ENCODE data around the gene ZBTB24. TPM values are rescaled to one million over a fixed set of nuclear protein-coding genes. Genes with fewer than 3 reads are reported as not detected.

Gene ZBTB24
- total and polyA plus RNA-seq, 4 donors = 2.9 to 13.9 (median 6.0) TPM

GRCh38 chr6:109456710-109457561, 26.1 kb downstream of the ZBTB24 start:
- TF ChIP-seq CTCF (IDR thresholded peaks at IDR 0.05; ENCODE audit: control extremely low read depth, extremely low read depth) = no peak
- H3K4me3 ChIP-seq = no peak overlapping the region
- no peaks in the 10 kb centered on the region for H3K27me3 ChIP-seq (ENCODE audit: control insufficient read depth in 3 of 3, insufficient read depth in 3 of 3, low read length in 2 of 3)
- no peaks in the 10 kb centered on the region for H3K9me3 ChIP-seq (ENCODE audit: control insufficient read depth in 4 of 4, insufficient read depth in 3 of 4, low read length in 3 of 4)
- H3K9ac ChIP-seq (ENCODE audit: insufficient read depth in 1 of 2, low read length in 2 of 2) = peak overlapping the region; percentile 21 to 48
- WGBS, 2 donors = 49 to 64% methylated on average over 16 of the region's 16 CpGs
- H3K27ac ChIP-seq (ENCODE audit: low read depth in 1 of 2, low read length in 1 of 2) = peak overlapping the region in 1 of 2 donors; percentile 86
- ATAC-seq (ENCODE audit: insufficient read depth, low FRiP score) = peak; percentile 1
- H3K4me1 ChIP-seq (ENCODE audit: control insufficient read depth in 5 of 5, insufficient read depth in 5 of 5, low read length in 5 of 5) = peaks cover 6 to 42% (median 24%) of the 10 kb centered on the region in 5 donors
- H3K36me3 ChIP-seq (ENCODE audit: control insufficient read depth in 4 of 4, insufficient read depth in 4 of 4, low read length in 4 of 4) = peaks cover 1 to 11% (median 6%) of the 10 kb centered on the region in 4 donors
- peak; percentile 61 to 81 (median 80) for DNase-seq

GRCh38 chr6:109456111-109456583, 26.9 kb downstream of the ZBTB24 start:
- no peaks in the 10 kb centered on the region for H3K9me3 ChIP-seq (ENCODE audit: control insufficient read depth in 4 of 4, insufficient read depth in 3 of 4, low read length in 3 of 4)
- 13 to 19% methylated on average over 31 to 38 of the region's 38 CpGs for WGBS, 2 donors
- no peaks in the 10 kb centered on the region for H3K27me3 ChIP-seq (ENCODE audit: control insufficient read depth in 3 of 3, insufficient read depth in 3 of 3, low read length in 2 of 3)
- DNase-seq (peak in 1 of 3 donors; percentile 40), ATAC-seq (ENCODE audit: insufficient read depth, low FRiP score) (peak; percentile 15)
- peak overlapping the region; percentile 26 to 48 for H3K9ac ChIP-seq (ENCODE audit: insufficient read depth in 1 of 2, low read length in 2 of 2)
- peaks cover 6 to 42% (median 24%) of the 10 kb centered on the region in 5 donors for H3K4me1 ChIP-seq (ENCODE audit: control insufficient read depth in 5 of 5, insufficient read depth in 5 of 5, low read length in 5 of 5)
- H3K4me3 ChIP-seq = peak overlapping the region; percentile 70
- peak overlapping the region; percentile 30 to 86 for H3K27ac ChIP-seq (ENCODE audit: low read depth in 1 of 2, low read length in 1 of 2)
- peaks cover 0 to 15% (median 8%) of the 10 kb centered on the region in 4 donors for H3K36me3 ChIP-seq (ENCODE audit: control insufficient read depth in 4 of 4, insufficient read depth in 4 of 4, low read length in 4 of 4)
- TF ChIP-seq CTCF (IDR thresholded peaks at IDR 0.05; ENCODE audit: control extremely low read depth, extremely low read depth) = no peak

GRCh38 chr6:109455437-109456110, 27.4 kb downstream of the ZBTB24 start, which contains the start of gene MICAL1:
Gene MICAL1 (minus strand): TSS chr6:109455772. CDS start chr6:109454196, 1,576 bp downstream.
- no peak for TF ChIP-seq CTCF (IDR thresholded peaks at IDR 0.05; ENCODE audit: control extremely low read depth, extremely low read depth)
- H3K9ac ChIP-seq (ENCODE audit: insufficient read depth in 1 of 2, low read length in 2 of 2) = peak within 1 kb of the TSS; percentile 32 to 57
- DNase-seq (peak; percentile 79 to 87 (median 86)), ATAC-seq (ENCODE audit: insufficient read depth, low FRiP score) (peak; percentile 76)
- no peaks in the 10 kb centered on the region for H3K27me3 ChIP-seq (ENCODE audit: control insufficient read depth in 3 of 3, insufficient read depth in 3 of 3, low read length in 2 of 3)
- WGBS, 2 donors = 0% methylated on average over 52 to 70 of the region's 70 CpGs
- no peaks in the 10 kb centered on the region for H3K9me3 ChIP-seq (ENCODE audit: control insufficient read depth in 4 of 4, insufficient read depth in 3 of 4, low read length in 3 of 4)
- peaks cover 6 to 40% (median 23%) of the 10 kb centered on the region in 5 donors for H3K4me1 ChIP-seq (ENCODE audit: control insufficient read depth in 5 of 5, insufficient read depth in 5 of 5, low read length in 5 of 5)
- H3K27ac ChIP-seq (ENCODE audit: low read depth in 1 of 2, low read length in 1 of 2) = peak within 1 kb of the TSS; percentile 30 to 86
- H3K36me3 ChIP-seq (ENCODE audit: control insufficient read depth in 4 of 4, insufficient read depth in 4 of 4, low read length in 4 of 4) = peaks cover 0 to 15% (median 8%) of the 10 kb centered on the region in 4 donors
- peak within 1 kb of the TSS; percentile 70 for H3K4me3 ChIP-seq

Measured in lung (tissue), 12 donors.